ENCODE data around the gene RAB20.

RAB20 gene

GRCh38 chr13:110531100-110531499, 30.4 kb downstream of the RAB20 start:
- ChIA-PET POLR2A (no interaction called here), CTCF (no interaction called here)
- no peak for DNase-seq (ENCODE audit: extremely low spot score)
- TF ChIP-seq FOXK2 (IDR thresholded peaks at IDR 0.05) (no peak), NFRKB (IDR thresholded peaks at IDR 0.05) (no peak), FOXA1 (IDR thresholded peaks at IDR 0.05) (no peak), FOXM1 (IDR thresholded peaks at IDR 0.05; ENCODE audit: borderline replicate concordance) (no peak), LEF1 (IDR thresholded peaks at IDR 0.05; ENCODE audit: borderline replicate concordance) (no peak), HDGF (IDR thresholded peaks at IDR 0.05; ENCODE audit: borderline replicate concordance) (no peak), BHLHE40 (IDR thresholded peaks at IDR 0.05; ENCODE audit: borderline replicate concordance) (no peak), ARNT (IDR thresholded peaks at IDR 0.05) (no peak), ZNF384 (IDR thresholded peaks at IDR 0.05) (no peak), CTBP1 (IDR thresholded peaks at IDR 0.05; ENCODE audit: borderline replicate concordance) (no peak)

DNA sequence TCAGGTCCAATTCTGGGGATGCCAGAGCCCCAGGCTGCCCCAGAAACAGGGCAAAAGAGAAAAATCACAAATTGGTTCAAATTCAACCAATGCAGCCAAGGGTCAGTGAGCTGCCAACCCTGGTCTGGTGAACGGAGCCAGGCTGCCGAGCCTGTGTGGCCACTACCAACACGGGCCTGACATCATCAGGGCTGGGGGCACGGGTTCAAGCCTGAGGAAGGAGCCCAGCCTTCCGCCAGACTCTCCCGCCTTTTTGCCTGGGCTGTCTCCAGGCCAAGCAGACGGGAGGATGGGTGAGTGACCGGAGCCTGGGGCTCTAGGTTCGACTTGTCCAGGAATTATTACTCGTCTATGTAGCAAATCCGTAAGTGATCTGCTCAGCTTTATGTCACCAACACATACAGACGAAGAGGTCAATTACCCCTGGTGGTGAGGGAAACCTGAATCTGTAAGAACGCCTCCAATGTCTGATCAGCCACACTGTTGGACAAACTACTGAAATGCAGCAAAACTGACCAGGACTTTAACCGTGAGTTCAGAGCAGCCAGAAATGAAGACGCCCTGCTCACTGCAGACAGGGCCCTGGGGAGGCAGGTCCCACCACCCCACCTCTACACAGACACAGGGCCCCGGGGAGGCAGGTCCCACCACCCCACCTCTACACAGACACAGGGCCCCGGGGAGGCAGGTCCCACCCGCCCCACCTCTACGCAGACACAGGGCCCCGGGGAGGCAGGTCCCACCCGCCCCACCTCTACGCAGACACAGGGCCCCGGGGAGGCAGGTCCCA, 31.8 kb downstream of the RAB20 start:
- TF ChIP-seq HDGF (IDR thresholded peaks at IDR 0.05; ENCODE audit: borderline replicate concordance) (no peak), L3MBTL2 (conservative IDR thresholded peaks at IDR 0.05) (no peak), TARDBP (IDR thresholded peaks at IDR 0.05) (no peak), ELF4 (IDR thresholded peaks at IDR 0.05) (no peak), FOXK2 (IDR thresholded peaks at IDR 0.05) (no peak), SUZ12 (IDR thresholded peaks at IDR 0.05) (no peak), FOXA1 (IDR thresholded peaks at IDR 0.05) (no peak), LEF1 (IDR thresholded peaks at IDR 0.05; ENCODE audit: borderline replicate concordance) (no peak), CTBP1 (IDR thresholded peaks at IDR 0.05; ENCODE audit: borderline replicate concordance) (no peak), ARNT (IDR thresholded peaks at IDR 0.05) (no peak), BHLHE40 (IDR thresholded peaks at IDR 0.05; ENCODE audit: borderline replicate concordance) (no peak), ZNF384 (IDR thresholded peaks at IDR 0.05) (no peak), NFRKB (IDR thresholded peaks at IDR 0.05) (no peak), SP1 (IDR thresholded peaks at IDR 0.05) (no peak), FOXM1 (IDR thresholded peaks at IDR 0.05; ENCODE audit: borderline replicate concordance) (no peak)
- TF ChIP-seq, protein P1, sequence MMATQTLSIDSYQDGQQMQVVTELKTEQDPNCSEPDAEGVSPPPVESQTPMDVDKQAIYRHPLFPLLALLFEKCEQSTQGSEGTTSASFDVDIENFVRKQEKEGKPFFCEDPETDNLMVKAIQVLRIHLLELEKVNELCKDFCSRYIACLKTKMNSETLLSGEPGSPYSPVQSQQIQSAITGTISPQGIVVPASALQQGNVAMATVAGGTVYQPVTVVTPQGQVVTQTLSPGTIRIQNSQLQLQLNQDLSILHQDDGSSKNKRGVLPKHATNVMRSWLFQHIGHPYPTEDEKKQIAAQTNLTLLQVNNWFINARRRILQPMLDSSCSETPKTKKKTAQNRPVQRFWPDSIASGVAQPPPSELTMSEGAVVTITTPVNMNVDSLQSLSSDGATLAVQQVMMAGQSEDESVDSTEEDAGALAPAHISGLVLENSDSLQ (IDR thresholded peaks at IDR 0.05): no peak
- CTCF ChIA-PET: no interaction called here
- DNase-seq (ENCODE audit: extremely low spot score): no peak
- POLR2A ChIA-PET: no interaction called here

- CTCF ChIA-PET: interaction anchor here (0.7 kb wide), 1 partner anchor 45 kb away, joined by 6 read pairs; no protein-coding TSS in a partner anchor
- DNase-seq (ENCODE audit: extremely low spot score): no peak
- POLR2A ChIA-PET: no interaction called here
- TF ChIP-seq ELF4 (IDR thresholded peaks at IDR 0.05) (no peak), BHLHE40 (IDR thresholded peaks at IDR 0.05; ENCODE audit: borderline replicate concordance) (no peak), HDGF (IDR thresholded peaks at IDR 0.05; ENCODE audit: borderline replicate concordance) (no peak), LEF1 (IDR thresholded peaks at IDR 0.05; ENCODE audit: borderline replicate concordance) (no peak), CTBP1 (IDR thresholded peaks at IDR 0.05; ENCODE audit: borderline replicate concordance) (no peak), TARDBP (IDR thresholded peaks at IDR 0.05) (no peak), FOXA1 (IDR thresholded peaks at IDR 0.05) (no peak), FOXM1 (IDR thresholded peaks at IDR 0.05; ENCODE audit: borderline replicate concordance) (no peak), ARNT (IDR thresholded peaks at IDR 0.05) (no peak), FOXK2 (IDR thresholded peaks at IDR 0.05) (no peak), L3MBTL2 (conservative IDR thresholded peaks at IDR 0.05) (no peak), NFRKB (IDR thresholded peaks at IDR 0.05) (no peak), SP1 (IDR thresholded peaks at IDR 0.05) (no peak), ZNF384 (IDR thresholded peaks at IDR 0.05) (no peak), SUZ12 (IDR thresholded peaks at IDR 0.05) (no peak)
- TF ChIP-seq, protein P1 (IDR thresholded peaks at IDR 0.05): no peak
Observed at GRCh38 chr13:110528911-110529310, 32.6 kb downstream of the RAB20 start.

- CTCF ChIA-PET: interaction anchor here (0.7 kb wide), 1 partner anchor 44 kb away, joined by 6 read pairs; no protein-coding TSS in a partner anchor
- DNase-seq (ENCODE audit: extremely low spot score): no peak
- TF ChIP-seq FOXM1 (IDR thresholded peaks at IDR 0.05; ENCODE audit: borderline replicate concordance): no peak
- no peak for TF ChIP-seq CTBP1 (IDR thresholded peaks at IDR 0.05; ENCODE audit: borderline replicate concordance)
- TF ChIP-seq LEF1 (IDR thresholded peaks at IDR 0.05; ENCODE audit: borderline replicate concordance): no peak
- TF ChIP-seq ZNF384 (IDR thresholded peaks at IDR 0.05): no peak
- TF ChIP-seq ARNT (IDR thresholded peaks at IDR 0.05): no peak
- TF ChIP-seq SUZ12 (IDR thresholded peaks at IDR 0.05): no peak
- no peak for TF ChIP-seq TARDBP (IDR thresholded peaks at IDR 0.05)
- no peak for TF ChIP-seq FOXA1 (IDR thresholded peaks at IDR 0.05)
- POLR2A ChIA-PET: interaction anchor here (0.8 kb wide), 1 partner anchor 10 kb away, joined by 3 read pairs; no protein-coding TSS in a partner anchor
Observed at GRCh38 chr13:110528371-110528770, 33.2 kb downstream of the RAB20 start.

GRCh38 chr13:110525328-110526319, 35.9 kb downstream of the RAB20 start:
- CTCF ChIA-PET: no interaction called here
- TF ChIP-seq FOXK2 (IDR thresholded peaks at IDR 0.05) (no peak), ZNF384 (IDR thresholded peaks at IDR 0.05) (no peak), HDGF (IDR thresholded peaks at IDR 0.05; ENCODE audit: borderline replicate concordance) (no peak), FOXA1 (IDR thresholded peaks at IDR 0.05) (no peak), L3MBTL2 (conservative IDR thresholded peaks at IDR 0.05) (no peak), LEF1 (IDR thresholded peaks at IDR 0.05; ENCODE audit: borderline replicate concordance) (no peak), BHLHE40 (IDR thresholded peaks at IDR 0.05; ENCODE audit: borderline replicate concordance) (no peak), ARNT (IDR thresholded peaks at IDR 0.05) (no peak)
- POLR2A ChIA-PET: no interaction called here
- DNase-seq (ENCODE audit: extremely low spot score): no peak
